Glomerular visceral epithelial cell (primary cell): ENCODE data around the gene HSPB1.
"Not testable (repeated sequence)": the region's sequence is repeated elsewhere in the genome, so short reads cannot be mapped to it uniquely, and the experiment has no call there.

Experiments
- DNase-seq: peaks from one replicate; pipeline ENCODE4 v3.0.0-alpha.2; 2016; ENCODE audit errors: extremely low spot score

HSPB1 gene

GRCh38 chr7:76302347-76303201 lies at the start of gene HSPB1:
HSPB1 (plus strand) TSS chr7:76302673; CDS start chr7:76302713, 40 bp downstream.
- peak; percentile 87 for DNase-seq

- no peak for DNase-seq
Measured at GRCh38 chr7:76254781-76255180, 47.7 kb upstream of the HSPB1 start.

GRCh38 chr7:76257973-76258372 lies 44.5 kb upstream of the HSPB1 start:
- DNase-seq: no peak

GRCh38 chr7:76259124-76260093 lies 43.1 kb upstream of the HSPB1 start:
- no peak for DNase-seq

GRCh38 chr7:76260171-76260703 lies 42.2 kb upstream of the HSPB1 start:
- peak; percentile 58 for DNase-seq

GRCh38 chr7:76261329-76261728 lies 41.1 kb upstream of the HSPB1 start:
- no peak for DNase-seq

GRCh38 chr7:76261931-76262330 lies 40.5 kb upstream of the HSPB1 start:
- DNase-seq: no peak

- peak; percentile 55 for DNase-seq
Measured at GRCh38 chr7:76262683-76263402, 39.6 kb upstream of the HSPB1 start.

- DNase-seq: no peak
Measured at GRCh38 chr7:76265299-76265698, 37.2 kb upstream of the HSPB1 start.

GRCh38 chr7:76267107-76267893 lies 35.2 kb upstream of the HSPB1 start:
- DNase-seq: no peak

- DNase-seq: no peak
Measured at GRCh38 chr7:76267894-76268183, 34.6 kb upstream of the HSPB1 start.

GRCh38 chr7:76268376-76268775 lies 34.1 kb upstream of the HSPB1 start:
- no peak for DNase-seq

- no peak for DNase-seq
Measured at GRCh38 chr7:76269895-76270294, 32.6 kb upstream of the HSPB1 start.

GRCh38 chr7:76271384-76271783 lies 31.1 kb upstream of the HSPB1 start:
- DNase-seq: not testable (repeated sequence)

GRCh38 chr7:76272142-76272541 lies 30.3 kb upstream of the HSPB1 start:
- DNase-seq: no peak

- no peak for DNase-seq
Measured at GRCh38 chr7:76272851-76273497, 29.5 kb upstream of the HSPB1 start.

GRCh38 chr7:76273503-76273902 lies 29.0 kb upstream of the HSPB1 start:
- no peak for DNase-seq

GRCh38 chr7:76278540-76278939 lies 23.9 kb upstream of the HSPB1 start:
- DNase-seq: no peak

GRCh38 chr7:76280408-76280807 lies 22.1 kb upstream of the HSPB1 start:
- no peak for DNase-seq

GRCh38 chr7:76281006-76281705 lies 21.3 kb upstream of the HSPB1 start:
- no peak for DNase-seq
